Common myeloid progenitor, CD34-positive (primary cell): ENCODE results near the gene ZNF41.

Experiments
- CTCF ChIA-PET: fragments of 350-600 bp; sonication (Branson Sonifier 250); formaldehyde crosslinking; loops from one replicate; lab custom pipeline; 2021; ENCODE audit warnings: antibody characterized with exemption; lab: Charles Lee
- POLR2A ChIA-PET: fragments of 350-600 bp; sonication (Branson Sonifier 250); formaldehyde crosslinking; loops from one replicate; lab custom pipeline; 2021; ENCODE audit warnings: antibody characterized with exemption; lab: Charles Lee
- DNase-seq, 3 donors: peaks; one replicate each; pipeline versions ENCODE4 v3.0.0 to v3.0.0-alpha.2; 2013
- H3K27ac ChIP-seq, 2 experiments: 1 replicate in 1 of 2; 2 replicates in 1 of 2; pipeline ENCODE4 v1.7.0; 2013; ENCODE audit warnings: inconsistent platforms in 2 of 2, low read length in 2 of 2, mild to moderate bottlenecking in 2 of 2, low read depth in 1 of 2, moderate library complexity in 1 of 2; ENCODE audit not compliant: severe bottlenecking in 2 of 2, insufficient read depth in 1 of 2, poor library complexity in 1 of 2
- H3K27me3 ChIP-seq, 5 experiments: replicated peaks in 2 of 5; 1 replicate in 3 of 5; 2 replicates in 2 of 5; pipeline versions ENCODE4 v1.6.1 to v1.7.0; 2013; ENCODE audit warnings: low read length in 4 of 5, mild to moderate bottlenecking in 2 of 5, moderate library complexity in 2 of 5, inconsistent platforms in 1 of 5; ENCODE audit not compliant: insufficient read depth in 5 of 5, control insufficient read depth in 4 of 5
- H3K36me3 ChIP-seq, 4 experiments: 1 replicate in 2 of 4; 2 replicates in 2 of 4; pipeline versions ENCODE4 v1.6.1 to v1.7.0; 2013; ENCODE audit warnings: low read length in 3 of 4, control low read depth in 1 of 4, mild to moderate bottlenecking in 1 of 4; ENCODE audit not compliant: control insufficient read depth in 4 of 4, insufficient read depth in 4 of 4
- H3K4me1 ChIP-seq, 4 experiments: 1 replicate in 3 of 4; 2 replicates in 1 of 4; pipeline versions ENCODE4 v1.6.1 to v1.7.1; 2013; ENCODE audit warnings: low read length in 3 of 4, mild to moderate bottlenecking in 3 of 4, control low read depth in 1 of 4, inconsistent platforms in 1 of 4, moderate library complexity in 1 of 4; ENCODE audit not compliant: control insufficient read depth in 4 of 4, insufficient read depth in 4 of 4; ENCODE audit errors: control extremely low read depth in 1 of 4
- H3K4me3 ChIP-seq, 7 experiments: 1 replicate in 4 of 7; 2 replicates in 3 of 7; pipeline versions ENCODE4 v1.5.1 to v1.7.0; 2013; ENCODE audit warnings: mild to moderate bottlenecking in 7 of 7, low read length in 6 of 7, moderate library complexity in 6 of 7, inconsistent platforms in 2 of 7, low read depth in 2 of 7, control low read depth in 1 of 7; ENCODE audit not compliant: insufficient read depth in 4 of 7, control insufficient read depth in 1 of 7; ENCODE audit errors: extremely low read depth in 1 of 7
- H3K9me3 ChIP-seq, 5 experiments: 1 replicate in 4 of 5; 2 replicates in 1 of 5; pipeline versions ENCODE4 v1.6.1 to v1.7.1; 2013; ENCODE audit warnings: low read length in 4 of 5, mild to moderate bottlenecking in 2 of 5, inconsistent platforms in 1 of 5, low read depth in 1 of 5, moderate library complexity in 1 of 5; ENCODE audit not compliant: control insufficient read depth in 4 of 5, insufficient read depth in 2 of 5; ENCODE audit errors: control extremely low read depth in 1 of 5
- WGBS: methylation state at CpG from one replicate; pipeline ENCODE4 v1.1.5; 2013; ENCODE audit not compliant: insufficient coverage; 5-methylcytosine and 5-hydroxymethylcytosine counted together

The ZNF41 gene

GRCh38 chrX:47420265-47420664, 62.8 kb downstream of the ZNF41 start:
- peak; percentile 3 to 50 (median 44) for DNase-seq
- 84% methylated on average over 4 of the region's 4 CpGs for WGBS
- Histone ChIP-seq H3K36me3 (no peaks in the 10 kb centered on the region), H3K4me3 (no peak overlapping the region), H3K27ac (no peak overlapping the region), H3K27me3 (no peaks in the 10 kb centered on the region), H3K4me1 (no peaks in the 10 kb centered on the region), H3K9me3 (peaks cover 1 to 13% (median 11%) of the 10 kb centered on the region in 5 experiments)
- CTCF ChIA-PET, result no interaction called here
- POLR2A ChIA-PET, result no interaction called here

- Histone ChIP-seq H3K27ac (no peak overlapping the region), H3K27me3 (no peaks in the 10 kb centered on the region), H3K4me1 (no peaks in the 10 kb centered on the region), H3K4me3 (no peak overlapping the region), H3K9me3 (peaks cover 13 to 44% (median 23%) of the 10 kb centered on the region in 5 experiments), H3K36me3 (peaks cover 0 to 23% (median 2%) of the 10 kb centered on the region in 4 experiments)
- DNase-seq, result no peak
- CTCF ChIA-PET, result no interaction called here
- POLR2A ChIA-PET, result no interaction called here
- WGBS, result 88% methylated on average over 8 of the region's 8 CpGs
Measured at GRCh38 chrX:47413179-47413594, 69.8 kb downstream of the ZNF41 start.
